ENCODE results near the gene ARHGAP44. TPM values are rescaled to one million over a fixed set of nuclear protein-coding genes. Genes with fewer than 3 reads are reported as not detected.

The ARHGAP44 gene
- total RNA-seq, 1 donor from 2014 or later: 0.79 TPM

GRCh38 chr17:12996941-12997340, 207.6 kb downstream of the ARHGAP44 start:
- Histone ChIP-seq H3K27me3 (ENCODE audit: control insufficient read depth, insufficient read depth, low read length) (no peaks in the 10 kb centered on the region), H3K4me3 (ENCODE audit: low read depth, low read length) (no peak overlapping the region), H3K36me3 (ENCODE audit: control insufficient read depth, insufficient read depth, low read length) (peaks cover 59% of the 10 kb centered on the region)
- no peak for TF ChIP-seq CTCF (IDR thresholded peaks at IDR 0.05; ENCODE audit: insufficient read depth, low read length, severe bottlenecking)
- DNase-seq (ENCODE audit: low read depth) (no peak), FAIRE-seq (no peak)

- DNase-seq (ENCODE audit: low read depth) (no peak), FAIRE-seq (no peak)
- no peak for TF ChIP-seq CTCF (IDR thresholded peaks at IDR 0.05; ENCODE audit: insufficient read depth, low read length, severe bottlenecking)
- H3K4me3 ChIP-seq (ENCODE audit: low read depth, low read length): no peak overlapping the region
- H3K36me3 ChIP-seq (ENCODE audit: control insufficient read depth, insufficient read depth, low read length): peaks cover 64% of the 10 kb centered on the region
- no peaks in the 10 kb centered on the region for H3K27me3 ChIP-seq (ENCODE audit: control insufficient read depth, insufficient read depth, low read length)
Measured at GRCh38 chr17:12998461-12998860, 209.2 kb downstream of the ARHGAP44 start.

- peaks cover 62% of the 10 kb centered on the region for H3K36me3 ChIP-seq (ENCODE audit: control insufficient read depth, insufficient read depth, low read length)
- H3K27me3 ChIP-seq (ENCODE audit: control insufficient read depth, insufficient read depth, low read length): no peaks in the 10 kb centered on the region
- no peak overlapping the region for H3K4me3 ChIP-seq (ENCODE audit: low read depth, low read length)
- TF ChIP-seq CTCF (IDR thresholded peaks at IDR 0.05; ENCODE audit: insufficient read depth, low read length, severe bottlenecking): no peak
- FAIRE-seq: no peak
- no peak for DNase-seq (ENCODE audit: low read depth)
Measured at GRCh38 chr17:12998874-12999273, 209.6 kb downstream of the ARHGAP44 start.

- DNase-seq (ENCODE audit: low read depth): no peak
- no peaks in the 10 kb centered on the region for H3K27me3 ChIP-seq (ENCODE audit: control insufficient read depth, insufficient read depth, low read length)
- no peak for TF ChIP-seq CTCF (IDR thresholded peaks at IDR 0.05; ENCODE audit: insufficient read depth, low read length, severe bottlenecking)
Measured at GRCh38 chr17:13000561-13000960, 211.3 kb downstream of the ARHGAP44 start.

GRCh38 chr17:13001991-13002615, 212.8 kb downstream of the ARHGAP44 start:
- H3K4me3 ChIP-seq (ENCODE audit: low read depth, low read length): no peak overlapping the region
- DNase-seq (ENCODE audit: low read depth) (no peak), FAIRE-seq (no peak)
- peaks cover 45% of the 10 kb centered on the region for H3K36me3 ChIP-seq (ENCODE audit: control insufficient read depth, insufficient read depth, low read length)
- TF ChIP-seq CTCF (IDR thresholded peaks at IDR 0.05; ENCODE audit: insufficient read depth, low read length, severe bottlenecking): no peak
- no peaks in the 10 kb centered on the region for H3K27me3 ChIP-seq (ENCODE audit: control insufficient read depth, insufficient read depth, low read length)

More at GRCh38 chr17:13000561-13000960, 211.3 kb downstream of the ARHGAP44 start:
- no peak for FAIRE-seq
- H3K4me3 ChIP-seq (ENCODE audit: low read depth, low read length): no peak overlapping the region
- H3K36me3 ChIP-seq (ENCODE audit: control insufficient read depth, insufficient read depth, low read length): peaks cover 54% of the 10 kb centered on the region

Measured in bronchial epithelial cell (primary cell).